Neural progenitor cell (in vitro differentiated cells): ENCODE data around the gene SPRR2D. TPM values are rescaled to one million over a fixed set of nuclear protein-coding genes. Genes with fewer than 3 reads are reported as not detected.

ENCODE experiments used
- DNase-seq: peaks from one replicate; pipeline ENCODE4 v3.0.0-alpha.2; 2016; ENCODE audit warnings: low spot score
- H2AFZ ChIP-seq: fragments of 200-600 bp; sonication (generic); replicated peaks from 2 replicates; pipeline ENCODE4 v1.6.1; 2016; ENCODE audit warnings: antibody characterized with exemption
- H3F3A ChIP-seq: fragments of 200-600 bp; sonication (generic); 2 replicates; pipeline ENCODE4 v1.6.1; 2016; ENCODE audit warnings: antibody characterized with exemption, low read depth
- H3K27ac ChIP-seq: fragments of 200-600 bp; sonication (generic); 2 replicates; pipeline ENCODE4 v1.5.1; 2016; ENCODE audit warnings: mild to moderate bottlenecking
- H3K27me3 ChIP-seq: fragments of 200-600 bp; sonication (generic); 2 replicates; pipeline ENCODE4 v1.6.1; 2016; ENCODE audit warnings: mild to moderate bottlenecking, moderate library complexity
- H3K36me3 ChIP-seq: fragments of 200-600 bp; sonication (generic); 2 replicates; pipeline ENCODE4 v1.5.1; 2016
- H3K4me1 ChIP-seq: fragments of 200-600 bp; sonication (generic); 2 replicates; pipeline ENCODE4 v1.6.1; 2016; ENCODE audit warnings: mixed run types
- H3K4me2 ChIP-seq: fragments of 200-600 bp; sonication (generic); 2 replicates; pipeline ENCODE4 v1.6.1; 2016
- H3K4me3 ChIP-seq: fragments of 200-600 bp; sonication (generic); 2 replicates; pipeline ENCODE4 v1.5.1; 2016
- H3K79me2 ChIP-seq: fragments of 200-600 bp; sonication (generic); 2 replicates; pipeline ENCODE4 v1.6.1; 2016; ENCODE audit warnings: low read depth
- H3K9ac ChIP-seq: fragments of 200-600 bp; sonication (generic); 2 replicates; pipeline ENCODE4 v1.6.1; 2016
- H3K9me3 ChIP-seq: fragments of 200-600 bp; sonication (generic); 2 replicates; pipeline ENCODE4 v1.5.1; 2016; ENCODE audit warnings: low read depth
- H4K20me1 ChIP-seq: fragments of 200-600 bp; sonication (generic); 2 replicates; pipeline ENCODE4 v1.6.1; 2016; ENCODE audit warnings: low read depth
- H3K27ac Mint-ChIP-seq: 3 replicates; pipeline ENCODE4 v1.8.0; 2021; ENCODE audit warnings: mixed read lengths
- H3K27me3 Mint-ChIP-seq: 2 replicates; pipeline ENCODE4 v1.8.0; 2022; ENCODE audit warnings: low read depth, mild to moderate bottlenecking, inconsistent platforms, moderate library complexity, mixed read lengths; ENCODE audit not compliant: insufficient read depth
- H3K36me3 Mint-ChIP-seq: 3 replicates; pipeline ENCODE4 v1.8.0; 2021; ENCODE audit warnings: mixed read lengths
- H3K4me1 Mint-ChIP-seq: 3 replicates; pipeline ENCODE4 v1.8.0; 2021; ENCODE audit warnings: mixed read lengths
- H3K4me3 Mint-ChIP-seq: 3 replicates; pipeline ENCODE4 v1.8.0; 2021; ENCODE audit warnings: mild to moderate bottlenecking, moderate library complexity, mixed read lengths
- H3K9me3 Mint-ChIP-seq: 3 replicates; pipeline ENCODE4 v1.8.0; 2020; ENCODE audit warnings: mixed read lengths
- CTCF ChIP-seq: fragments of 200-600 bp; sonication (generic); IDR thresholded peaks from 2 replicates; pipeline ENCODE4 v1.5.1; 2017; ENCODE audit warnings: antibody characterized with exemption, mild to moderate bottlenecking
- EZH2 ChIP-seq: fragments of 200-600 bp; sonication (generic); IDR thresholded peaks from 2 replicates; pipeline ENCODE4 v1.6.1; 2017; ENCODE audit warnings: antibody characterized with exemption, mild to moderate bottlenecking, moderate library complexity
- EZH2phosphoT487 ChIP-seq: fragments of 200-600 bp; sonication (generic); IDR thresholded peaks from 2 replicates; pipeline ENCODE4 v1.6.1; 2017; ENCODE audit warnings: antibody characterized with exemption
- total RNA-seq: library from RNA; depleted of rRNA; stranded (reverse); fragments of >200 nt; gene quantifications from 2 replicates; pipeline ENCODE4 v1.2.3, GENCODE V29; 2015; ENCODE audit warnings: low replicate concordance

Gene SPRR2D
- total RNA-seq, 1 donor from 2014 or later: not detected

- Histone ChIP-seq H3K27me3 (no peaks in the 10 kb centered on the region), H3K4me2 (no peak overlapping the region), H4K20me1 (no peaks in the 10 kb centered on the region), H3K4me3 (no peak overlapping the region), H2AFZ (no peak overlapping the region), H3K79me2 (no peaks in the 10 kb centered on the region), H3K36me3 (no peaks in the 10 kb centered on the region), H3F3A (no peaks in the 10 kb centered on the region), H3K27ac (no peak overlapping the region), H3K9ac (no peak overlapping the region), H3K9me3 (peaks cover 10% of the 10 kb centered on the region), H3K4me1 (no peaks in the 10 kb centered on the region)
- Mint-ChIP-seq H3K4me3 (no peak overlapping the region), H3K9me3 (no peaks in the 10 kb centered on the region), H3K27ac (no peak overlapping the region), H3K36me3 (no peaks in the 10 kb centered on the region), H3K4me1 (no peaks in the 10 kb centered on the region), H3K27me3 (no peaks in the 10 kb centered on the region)
- no peak for DNase-seq
- no peak for TF ChIP-seq EZH2phosphoT487
- TF ChIP-seq EZH2: no peak
- no peak for TF ChIP-seq CTCF
Observed at GRCh38 chr1:153032073-153032472, 8.8 kb downstream of the SPRR2D start.

GRCh38 chr1:153030895-153031294 is 10.0 kb downstream of the SPRR2D start, which contains the start of gene SPRR1B:
Gene SPRR1B, plus strand, starts transcription at chr1:153031203. Its CDS starts 1,143 bp downstream, at chr1:153032346.
- H3K9ac ChIP-seq: no peak within 1 kb of the TSS
- no peaks in the 10 kb centered on the region for H4K20me1 ChIP-seq
- TF ChIP-seq CTCF: no peak
- no peak within 1 kb of the TSS for H3K4me2 ChIP-seq
- H3K4me1 ChIP-seq: no peaks in the 10 kb centered on the region
- no peak within 1 kb of the TSS for H3K27ac Mint-ChIP-seq
- no peak for DNase-seq
- H3K4me1 Mint-ChIP-seq: no peaks in the 10 kb centered on the region
- peaks cover 11% of the 10 kb centered on the region for H3K9me3 ChIP-seq
- no peak within 1 kb of the TSS for H3K4me3 ChIP-seq
- no peak within 1 kb of the TSS for H3K27ac ChIP-seq
- no peaks in the 10 kb centered on the region for H3K36me3 ChIP-seq
- H3K27me3 Mint-ChIP-seq: no peaks in the 10 kb centered on the region
- no peaks in the 10 kb centered on the region for H3F3A ChIP-seq
- H3K36me3 Mint-ChIP-seq: no peaks in the 10 kb centered on the region
- no peak within 1 kb of the TSS for H3K4me3 Mint-ChIP-seq
- no peaks in the 10 kb centered on the region for H3K27me3 ChIP-seq
- H3K79me2 ChIP-seq: no peaks in the 10 kb centered on the region
- H3K9me3 Mint-ChIP-seq: no peaks in the 10 kb centered on the region
- no peak within 1 kb of the TSS for H2AFZ ChIP-seq

GRCh38 chr1:153028766-153029165 is 12.2 kb downstream of the SPRR2D start:
- Histone ChIP-seq H4K20me1 (no peaks in the 10 kb centered on the region), H3K27ac (no peak overlapping the region), H3K79me2 (no peaks in the 10 kb centered on the region), H3K9me3 (peaks cover 14% of the 10 kb centered on the region), H3K4me3 (no peak overlapping the region), H3K9ac (no peak overlapping the region), H3F3A (no peaks in the 10 kb centered on the region), H3K36me3 (no peaks in the 10 kb centered on the region), H3K4me2 (no peak overlapping the region), H3K4me1 (no peaks in the 10 kb centered on the region), H3K27me3 (no peaks in the 10 kb centered on the region), H2AFZ (no peak overlapping the region)
- H3K4me3 Mint-ChIP-seq: no peak overlapping the region
- no peaks in the 10 kb centered on the region for H3K4me1 Mint-ChIP-seq
- DNase-seq: no peak
- no peaks in the 10 kb centered on the region for H3K27me3 Mint-ChIP-seq
- no peaks in the 10 kb centered on the region for H3K9me3 Mint-ChIP-seq
- H3K36me3 Mint-ChIP-seq: no peaks in the 10 kb centered on the region
- no peak for TF ChIP-seq EZH2phosphoT487
- no peak for TF ChIP-seq CTCF
- no peak for TF ChIP-seq EZH2
- H3K27ac Mint-ChIP-seq: no peak overlapping the region

GRCh38 chr1:153025797-153026196 is 15.1 kb downstream of the SPRR2D start:
- no peak for TF ChIP-seq EZH2phosphoT487
- TF ChIP-seq CTCF: no peak
- H3K27ac Mint-ChIP-seq: no peak overlapping the region
- no peaks in the 10 kb centered on the region for H3K4me1 Mint-ChIP-seq
- no peak overlapping the region for H3K4me2 ChIP-seq
- H3K9ac ChIP-seq: no peak overlapping the region
- peaks cover 14% of the 10 kb centered on the region for H3K9me3 ChIP-seq
- H3K9me3 Mint-ChIP-seq: no peaks in the 10 kb centered on the region
- H3K27ac ChIP-seq: no peak overlapping the region
- H2AFZ ChIP-seq: no peak overlapping the region
- no peaks in the 10 kb centered on the region for H3K79me2 ChIP-seq
- H3K4me1 ChIP-seq: no peaks in the 10 kb centered on the region
- H3K36me3 Mint-ChIP-seq: no peaks in the 10 kb centered on the region
- H4K20me1 ChIP-seq: no peaks in the 10 kb centered on the region
- no peak for DNase-seq
- no peaks in the 10 kb centered on the region for H3K36me3 ChIP-seq
- H3K4me3 ChIP-seq: no peak overlapping the region
- no peaks in the 10 kb centered on the region for H3F3A ChIP-seq
- no peaks in the 10 kb centered on the region for H3K27me3 ChIP-seq
- no peak overlapping the region for H3K4me3 Mint-ChIP-seq
- peaks cover 2% of the 10 kb centered on the region for H3K27me3 Mint-ChIP-seq
